HepG2 (cell line): Measurements from ENCODE around the gene PKNOX2. TPM values are rescaled to one million over a fixed set of nuclear protein-coding genes. Genes with fewer than 3 reads are reported as not detected.

Experiments used
- ATAC-seq: fragments of 200-7000 bp; cut with Tn5 transposase; 3 replicates; pipeline ENCODE4 v1.9.1; 2020; ENCODE audit warnings: mild to moderate bottlenecking, moderate library complexity
- BruUV-seq: library from RNA; stranded (reverse); fragments of 400-500 nt; replicated peaks from 2 replicates; lab custom pipeline; 2021; lab: Mats Ljungman, UMichigan
- CTCF ChIA-PET: fragments of 300-600 bp; formaldehyde crosslinking; extraction: SDS; loops from one replicate; lab custom pipeline; 2021; ENCODE audit warnings: low total read pairs, inconsistent platforms, low intra/inter-chr PET ratio; lab: Yijun Ruan, JAX
- POLR2A ChIA-PET: fragments of 350-600 bp; sonication (Branson Sonifier 250); formaldehyde crosslinking; loops from one replicate; lab custom pipeline; 2020; ENCODE audit warnings: antibody characterized with exemption, inconsistent platforms; lab: Yijun Ruan, JAX
- DNase-seq: peaks from one replicate; pipeline ENCODE4 v3.0.0-alpha.2; 2015; ENCODE audit warnings: low spot score
- FAIRE-seq: peaks from 3 replicates; lab custom pipeline; 2011; peaks lifted over from hg19 to GRCh38; lab: Jason Lieb, UNC
- H2AFZ ChIP-seq: one replicate; pipeline ENCODE4 v1.6.1; 2011; ENCODE audit warnings: low read length, inconsistent platforms
- H3K27ac ChIP-seq: fragments of 300-600 bp; 3 replicates; pipeline ENCODE4 v1.8.0; 2011; ENCODE audit warnings: mixed run types, mild to moderate bottlenecking, mixed read lengths, low read length, inconsistent platforms; ENCODE audit not compliant: insufficient read depth; ENCODE audit errors: extremely low read length
- H3K27me3 ChIP-seq, 2 experiments: fragments of 200-600 bp in 1 of 2; 2 replicates in 1 of 2; 3 replicates in 1 of 2; pipeline versions ENCODE4 v1.6.0 to v1.8.0; 2011; ENCODE audit warnings: low read length in 2 of 2, mild to moderate bottlenecking in 2 of 2, moderate library complexity in 2 of 2, inconsistent platforms in 1 of 2; ENCODE audit not compliant: insufficient read depth in 2 of 2, control insufficient read depth in 1 of 2
- H3K36me3 ChIP-seq, 2 experiments: fragments of 200-600 bp in 1 of 2; replicated peaks in 1 of 2; 2 replicates in 1 of 2; 3 replicates in 1 of 2; pipeline versions ENCODE4 v1.5.1 to v1.8.0; 2011; ENCODE audit warnings: low read length in 2 of 2, inconsistent platforms in 1 of 2; ENCODE audit not compliant: insufficient read depth in 2 of 2, control insufficient read depth in 1 of 2
- H3K4me1 ChIP-seq: 2 replicates; pipeline ENCODE4 v1.5.1; 2012; ENCODE audit warnings: low read length, inconsistent platforms; ENCODE audit not compliant: insufficient read depth
- H3K4me2 ChIP-seq: 2 replicates; pipeline ENCODE4 v1.6.0; 2011; ENCODE audit warnings: low read depth, low read length, inconsistent platforms
- H3K4me3 ChIP-seq, 3 experiments: fragments of 200-600 bp in 1 of 3; sonication (generic), shearing (Covaris generic) in 1 of 3; replicated peaks in 1 of 3; 2 replicates each; pipeline ENCODE4 v1.5.1; 2011 to 2016; ENCODE audit warnings: low read length in 3 of 3, inconsistent platforms in 2 of 3, low read depth in 2 of 3, mild to moderate bottlenecking in 2 of 3, control low read depth in 1 of 3, mixed read lengths in 1 of 3; ENCODE audit not compliant: insufficient read depth in 1 of 3
- H3K79me2 ChIP-seq: one replicate; pipeline ENCODE4 v1.6.1; 2011; ENCODE audit warnings: low read length, inconsistent platforms; ENCODE audit not compliant: insufficient read depth
- H3K9ac ChIP-seq: 2 replicates; pipeline ENCODE4 v1.6.0; 2011; ENCODE audit warnings: mild to moderate bottlenecking, low read depth, low read length, inconsistent platforms; ENCODE audit not compliant: insufficient read depth
- H3K9me3 ChIP-seq: 2 replicates; pipeline ENCODE4 v1.5.1; 2012; ENCODE audit warnings: mild to moderate bottlenecking, low read length
- H4K20me1 ChIP-seq: 2 replicates; pipeline ENCODE4 v1.6.0; 2011; ENCODE audit warnings: inconsistent platforms, mild to moderate bottlenecking, low read length, moderate library complexity; ENCODE audit not compliant: insufficient read depth
- ELF4 ChIP-seq: sonication (generic); formaldehyde crosslinking; IDR thresholded peaks from 2 replicates; pipeline ENCODE4 v1.5.0; 2020; ENCODE audit warnings: missing genetic modification reagents, mild to moderate bottlenecking, moderate library complexity, borderline replicate concordance
- HOXD1 ChIP-seq: sonication (generic); formaldehyde crosslinking; IDR thresholded peaks from 2 replicates; pipeline ENCODE4 v1.5.0; 2020; ENCODE audit warnings: missing genetic modification reagents
- MED13 ChIP-seq: sonication (generic); formaldehyde crosslinking; IDR thresholded peaks from 2 replicates; pipeline ENCODE4 v1.5.0; 2020; ENCODE audit warnings: missing genetic modification reagents
- MIXL1 ChIP-seq: IDR thresholded peaks from 2 replicates; pipeline ENCODE4 v1.6.1; 2016
- YY1 ChIP-seq: IDR thresholded peaks from 2 replicates; pipeline ENCODE4 v1.6.1; 2011; ENCODE audit warnings: low read length, low read depth, moderate library complexity, mild to moderate bottlenecking; ENCODE audit not compliant: insufficient read depth, insufficient replicate concordance
- ZEB1 ChIP-seq: IDR thresholded peaks from 2 replicates; pipeline ENCODE4 v1.6.1; 2012; ENCODE audit warnings: mild to moderate bottlenecking, low read depth, inconsistent platforms; ENCODE audit not compliant: insufficient replicate concordance
- ZFP36L2 ChIP-seq: sonication (generic); formaldehyde crosslinking; IDR thresholded peaks from 2 replicates; pipeline ENCODE4 v1.4.0; 2020; ENCODE audit warnings: missing genetic modification reagents
- ZFY ChIP-seq: sonication (generic); formaldehyde crosslinking; IDR thresholded peaks from 2 replicates; pipeline ENCODE4 v1.4.0; 2020; ENCODE audit warnings: missing genetic modification reagents
- ZNF383 ChIP-seq: sonication (generic); formaldehyde crosslinking; IDR thresholded peaks from 2 replicates; pipeline ENCODE4 v1.4.0; 2020; ENCODE audit warnings: missing genetic modification reagents, mild to moderate bottlenecking, borderline replicate concordance
- WGBS: methylation state at CpG from one replicate; pipeline ENCODE4 v1.1.6; 2017; ENCODE audit warnings: low lambda C conversion rate; 5-methylcytosine and 5-hydroxymethylcytosine counted together
- in situ Hi-C: cut with HindIII; loops from 2 replicates; pipeline ENCODE4 v1.10.0; 2017; ENCODE audit warnings: low pct_unique_long_range_greater_than_20kb; ENCODE audit not compliant: extremely low pct_ligation_motif_present
- intact Hi-C: fragments of 100-400 bp; cut with micrococcal nuclease; formaldehyde crosslinking; loops from one replicate; pipeline ENCODE4 v1.10.0; 2022; ENCODE audit not compliant: unreplicated experiment
- polyA plus RNA-seq, 8 experiments: library from polyadenylated mRNA; depleted of rRNA in 3 of 8; stranded (reverse) in 7 of 8; unstranded in 1 of 8; fragments of >200 nt; fragmentation: Illumina TruSeq in 4 of 8; extraction: Trizol in 4 of 8; gene quantifications; 2 replicates each; pipeline versions ENCODE4 v1.2.1 to v1.2.3, GENCODE V29; 2011 to 2016; ENCODE audit warnings: low read depth in 4 of 8, missing spikeins in 1 of 8, mixed read lengths in 1 of 8; ENCODE audit not compliant: insufficient read depth in 1 of 8
- total RNA-seq, 5 experiments: library from RNA; depleted of rRNA; stranded (reverse); fragments of >200 nt; fragmentation: Illumina TruSeq; extraction: Trizol; gene quantifications; 2 replicates each; pipeline ENCODE4 v1.2.3, GENCODE V29; 2016; ENCODE audit warnings: low read depth in 1 of 5
- TF ChIP-seq, protein P1 (sequence below): sonication (generic); formaldehyde crosslinking; IDR thresholded peaks from 2 replicates; pipeline ENCODE4 v1.4.0; 2020; ENCODE audit warnings: missing genetic modification reagents

Gene PKNOX2
- total and polyA plus RNA-seq, 2 of the 13 experiments (the other 11 are each of a cell fraction or from before 2014, with no cell fraction given): not detected

DNA sequence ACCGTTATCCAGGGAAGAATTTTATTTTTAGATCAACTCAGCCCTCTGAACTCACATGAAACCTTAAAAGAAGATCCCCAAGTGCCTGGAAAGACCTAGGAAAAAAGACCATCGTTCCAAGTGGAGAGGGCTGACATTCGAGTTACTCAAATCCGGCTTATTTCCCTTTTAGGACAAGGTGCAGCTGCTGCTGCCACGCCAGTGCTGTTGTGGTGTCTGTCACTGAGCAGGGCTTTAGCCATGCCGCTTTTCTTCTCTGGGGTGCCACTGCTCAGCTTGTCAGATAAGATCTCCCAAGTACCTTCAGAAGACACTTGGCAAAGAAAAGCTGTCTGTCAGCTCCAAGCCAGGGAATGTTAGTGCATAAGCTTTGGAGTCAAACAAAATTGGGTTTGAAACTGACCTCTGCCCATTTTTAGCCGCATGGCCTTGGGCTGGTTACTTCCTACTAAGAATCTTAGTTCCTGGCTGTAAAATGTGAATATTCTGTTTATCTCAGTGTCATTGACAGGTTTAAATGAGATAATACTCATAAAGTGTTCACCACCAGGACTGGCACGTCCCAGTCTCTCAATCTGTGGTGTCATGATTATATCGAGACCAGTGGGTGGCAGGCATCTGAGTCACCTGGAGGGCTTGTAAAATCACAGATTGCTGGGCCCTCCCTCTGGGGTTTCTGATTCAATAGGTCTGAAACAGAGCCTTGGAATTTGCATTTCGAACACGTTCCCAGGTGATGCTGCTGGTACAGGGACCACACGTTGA, 117.5 kb downstream of the PKNOX2 start:
- WGBS: 27% methylated on average over 12 of the region's 12 CpGs
- no peak for TF ChIP-seq ZFY
- no peak for TF ChIP-seq ZEB1
- TF ChIP-seq ZFP36L2 (CRISPR knock-in tag): no peak
- no peak for TF ChIP-seq ELF4
- no peak for TF ChIP-seq MED13 (CRISPR knock-in tag)
- TF ChIP-seq, protein P1, sequence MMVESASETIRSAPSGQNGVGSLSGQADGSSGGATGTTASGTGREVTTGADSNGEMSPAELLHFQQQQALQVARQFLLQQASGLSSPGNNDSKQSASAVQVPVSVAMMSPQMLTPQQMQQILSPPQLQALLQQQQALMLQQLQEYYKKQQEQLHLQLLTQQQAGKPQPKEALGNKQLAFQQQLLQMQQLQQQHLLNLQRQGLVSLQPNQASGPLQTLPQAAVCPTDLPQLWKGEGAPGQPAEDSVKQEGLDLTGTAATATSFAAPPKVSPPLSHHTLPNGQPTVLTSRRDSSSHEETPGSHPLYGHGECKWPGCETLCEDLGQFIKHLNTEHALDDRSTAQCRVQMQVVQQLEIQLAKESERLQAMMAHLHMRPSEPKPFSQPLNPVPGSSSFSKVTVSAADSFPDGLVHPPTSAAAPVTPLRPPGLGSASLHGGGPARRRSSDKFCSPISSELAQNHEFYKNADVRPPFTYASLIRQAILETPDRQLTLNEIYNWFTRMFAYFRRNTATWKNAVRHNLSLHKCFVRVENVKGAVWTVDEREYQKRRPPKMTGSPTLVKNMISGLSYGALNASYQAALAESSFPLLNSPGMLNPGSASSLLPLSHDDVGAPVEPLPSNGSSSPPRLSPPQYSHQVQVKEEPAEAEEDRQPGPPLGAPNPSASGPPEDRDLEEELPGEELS (CRISPR knock-in tag): no peak
- no peak for TF ChIP-seq HOXD1 (CRISPR knock-in tag)
- no peak for TF ChIP-seq YY1
- no peak for TF ChIP-seq MIXL1 (CRISPR knock-in tag)
- no peak for TF ChIP-seq ZNF383
- FAIRE-seq (no peak), DNase-seq (no peak), ATAC-seq (no peak)
- ChIA-PET POLR2A (no interaction called here), CTCF (no interaction called here)
- Histone ChIP-seq H3K79me2 (no peaks in the 10 kb centered on the region), H3K27me3 (peaks cover 0 to 21% of the 10 kb centered on the region in 2 experiments; a peak in 2 of 5 replicates), H2AFZ (no peak overlapping the region), H3K9ac (no peak overlapping the region), H3K4me3 (no peak overlapping the region), H3K4me2 (no peak overlapping the region), H3K36me3 (no peaks in the 10 kb centered on the region), H3K4me1 (peaks cover 8% of the 10 kb centered on the region; the same call in 1 of the 2 replicates), H4K20me1 (no peaks in the 10 kb centered on the region), H3K9me3 (no peaks in the 10 kb centered on the region), H3K27ac (no peak overlapping the region)
- intact Hi-C loops: no loop called here
- in situ Hi-C loops: no loop called here
- BruUV-seq: no TSS peak
